Measurements from ENCODE around the gene FOXI1. TPM values are rescaled to one million over a fixed set of nuclear protein-coding genes. Genes with fewer than 3 reads are reported as not detected.
"Not testable (repeated sequence)": the region's sequence is repeated elsewhere in the genome, so short reads cannot be mapped to it uniquely, and the experiment has no call there.

FOXI1 gene
- total RNA-seq, 2 donors from 2014 or later: not detected

GRCh38 chr5:170087168-170087817, 18.4 kb upstream of the FOXI1 start:
- H3K4me1 ChIP-seq (ENCODE audit: control insufficient read depth in 1 of 2, low read depth in 2 of 2): no peaks in the 10 kb centered on the region
- no peak for TF ChIP-seq CTCF (IDR thresholded peaks at IDR 0.05)
- no peaks in the 10 kb centered on the region for H3K27me3 ChIP-seq (replicated peaks; ENCODE audit: insufficient read depth)
- ATAC-seq (ENCODE audit: insufficient number of reproducible peaks, low FRiP score, low read depth): no peak
- no peak overlapping the region for H3K27ac ChIP-seq
- DNase-seq (ENCODE audit: low spot score): no peak
- no peaks in the 10 kb centered on the region for H3K9me3 ChIP-seq
- H3K4me3 ChIP-seq: no peak overlapping the region
- H3K36me3 ChIP-seq: no peaks in the 10 kb centered on the region

GRCh38 chr5:170092455-170093101, 13.1 kb upstream of the FOXI1 start:
- no peak overlapping the region for H3K27ac ChIP-seq
- no peak overlapping the region for H3K4me3 ChIP-seq
- ATAC-seq (ENCODE audit: insufficient number of reproducible peaks, low FRiP score, low read depth): no peak
- H3K36me3 ChIP-seq: no peaks in the 10 kb centered on the region
- no peaks in the 10 kb centered on the region for H3K9me3 ChIP-seq
- no peaks in the 10 kb centered on the region for H3K4me1 ChIP-seq (ENCODE audit: control insufficient read depth in 1 of 2, low read depth in 2 of 2)
- no peaks in the 10 kb centered on the region for H3K27me3 ChIP-seq (replicated peaks; ENCODE audit: insufficient read depth)
- no peak for DNase-seq (ENCODE audit: low spot score)
- TF ChIP-seq CTCF (IDR thresholded peaks at IDR 0.05): no peak

- H3K4me1 ChIP-seq (ENCODE audit: control insufficient read depth in 1 of 2, low read depth in 2 of 2): not testable (repeated sequence)
Measured at GRCh38 chr5:170094329-170094728, 11.4 kb upstream of the FOXI1 start.

GRCh38 chr5:170095646-170096045, 10.1 kb upstream of the FOXI1 start:
- ATAC-seq (ENCODE audit: insufficient number of reproducible peaks, low FRiP score, low read depth): no peak
- Histone ChIP-seq H3K9me3 (no peaks in the 10 kb centered on the region), H3K4me3 (no peak overlapping the region), H3K27me3 (replicated peaks; ENCODE audit: insufficient read depth) (no peaks in the 10 kb centered on the region), H3K27ac (no peak overlapping the region), H3K4me1 (ENCODE audit: control insufficient read depth in 1 of 2, low read depth in 2 of 2) (no peaks in the 10 kb centered on the region), H3K36me3 (no peaks in the 10 kb centered on the region)
- TF ChIP-seq CTCF (IDR thresholded peaks at IDR 0.05): no peak
- DNase-seq (ENCODE audit: low spot score): no peak

More at GRCh38 chr5:170094329-170094728, 11.4 kb upstream of the FOXI1 start:
- H3K4me3 ChIP-seq; H3K9me3 ChIP-seq; ATAC-seq (ENCODE audit: insufficient number of reproducible peaks, low FRiP score, low read depth); DNase-seq (ENCODE audit: low spot score); H3K36me3 ChIP-seq; H3K27ac ChIP-seq; H3K27me3 ChIP-seq (replicated peaks; ENCODE audit: insufficient read depth): not testable (repeated sequence)

- Histone ChIP-seq H3K4me1 (ENCODE audit: control insufficient read depth in 1 of 2, low read depth in 2 of 2) (no peaks in the 10 kb centered on the region), H3K9me3 (no peaks in the 10 kb centered on the region), H3K4me3 (no peak overlapping the region), H3K27me3 (replicated peaks; ENCODE audit: insufficient read depth) (no peaks in the 10 kb centered on the region), H3K27ac (no peak overlapping the region), H3K36me3 (no peaks in the 10 kb centered on the region)
- no peak for DNase-seq (ENCODE audit: low spot score)
- ATAC-seq (ENCODE audit: insufficient number of reproducible peaks, low FRiP score, low read depth): no peak
- no peak for TF ChIP-seq CTCF (IDR thresholded peaks at IDR 0.05)
Measured at GRCh38 chr5:170097934-170098333, 7.8 kb upstream of the FOXI1 start.
